HepG2 (cell line): ENCODE results near the gene BICDL2. TPM values are rescaled to one million over a fixed set of nuclear protein-coding genes. Genes with fewer than 3 reads are reported as not detected.

Experiments used
- CCDC6 ChIP-seq: sonication (generic); formaldehyde crosslinking; IDR thresholded peaks from 2 replicates; pipeline ENCODE4 v1.8.1; 2022; ENCODE audit warnings: mild to moderate bottlenecking, missing genetic modification reagents, moderate library complexity
- CREB1 ChIP-seq, 2 experiments: fragments of 450-650 bp in 1 of 2; IDR thresholded peaks; 2 replicates each; pipeline ENCODE4 v1.6.1; 2016 to 2017; ENCODE audit warnings: control low read depth in 1 of 2, mild to moderate bottlenecking in 1 of 2, missing compliant biosample characterization in 1 of 2, missing genetic modification characterization in 1 of 2
- HNRNPK ChIP-seq: fragments of 200-400 bp; formaldehyde crosslinking; IDR thresholded peaks from 2 replicates; pipeline ENCODE4 v1.6.1; 2018; ENCODE audit warnings: low read length, low read depth, moderate library complexity, mild to moderate bottlenecking; ENCODE audit not compliant: poor library complexity, severe bottlenecking
- LCORL ChIP-seq, 2 experiments: fragments of 450-650 bp in 1 of 2; sonication (generic) in 1 of 2; formaldehyde crosslinking in 1 of 2; IDR thresholded peaks; 2 replicates each; pipeline versions ENCODE4 v1.5.0 to v1.6.1; 2017 to 2020; ENCODE audit warnings: antibody characterized with exemption in 1 of 2, missing genetic modification reagents in 1 of 2
- NFRKB ChIP-seq: fragments of 450-650 bp; IDR thresholded peaks from 2 replicates; pipeline ENCODE4 v1.6.1; 2017
- NONO ChIP-seq, 2 experiments: fragments of 450-650 bp in 1 of 2; sonication (generic) in 1 of 2; formaldehyde crosslinking in 1 of 2; IDR thresholded peaks in 1 of 2; conservative IDR thresholded peaks in 1 of 2; 2 replicates each; pipeline versions ENCODE4 v1.6.1 to v1.8.0; 2017 to 2022; ENCODE audit warnings: mild to moderate bottlenecking in 1 of 2, missing genetic modification reagents in 1 of 2, moderate library complexity in 1 of 2
- NR2F1 ChIP-seq, 2 experiments: fragments of 450-650 bp in 1 of 2; formaldehyde crosslinking in 1 of 2; IDR thresholded peaks; 2 replicates each; pipeline versions ENCODE4 v1.5.0 to v1.6.1; 2016 to 2020; ENCODE audit warnings: mild to moderate bottlenecking in 1 of 2, missing compliant biosample characterization in 1 of 2, missing genetic modification reagents in 1 of 2, moderate library complexity in 1 of 2
- PRMT3 ChIP-seq: sonication (generic); formaldehyde crosslinking; IDR thresholded peaks from 2 replicates; pipeline ENCODE4 v1.8.1; 2022; ENCODE audit warnings: low read depth, mild to moderate bottlenecking, moderate library complexity, missing genetic modification reagents, borderline replicate concordance
- TP53 ChIP-seq: sonication (generic); formaldehyde crosslinking; conservative IDR thresholded peaks from 2 replicates; pipeline ENCODE4 v1.4.0; 2020; ENCODE audit warnings: missing genetic modification reagents
- TRIM24 ChIP-seq: sonication (generic); formaldehyde crosslinking; IDR thresholded peaks from 2 replicates; pipeline ENCODE4 v1.8.0; 2022; ENCODE audit warnings: mild to moderate bottlenecking, missing genetic modification reagents
- ZEB1 ChIP-seq: IDR thresholded peaks from 2 replicates; pipeline ENCODE4 v1.6.1; 2012; ENCODE audit warnings: mild to moderate bottlenecking, low read depth, inconsistent platforms; ENCODE audit not compliant: insufficient replicate concordance
- ZFP90 ChIP-seq: sonication (generic); formaldehyde crosslinking; IDR thresholded peaks from 2 replicates; pipeline ENCODE4 v1.8.0; 2022; ENCODE audit warnings: missing genetic modification reagents, mild to moderate bottlenecking, inconsistent platforms, borderline replicate concordance
- ZMAT3 ChIP-seq: sonication (generic); formaldehyde crosslinking; conservative IDR thresholded peaks from 2 replicates; pipeline ENCODE4 v1.7.0; 2021; ENCODE audit warnings: missing genetic modification reagents
- ZNF232 ChIP-seq: sonication (generic); formaldehyde crosslinking; IDR thresholded peaks from 2 replicates; pipeline ENCODE4 v1.4.0; 2020; ENCODE audit warnings: missing genetic modification reagents, borderline replicate concordance
- ZNF713 ChIP-seq: sonication (generic); formaldehyde crosslinking; IDR thresholded peaks from 2 replicates; pipeline ENCODE4 v1.4.0; 2020; ENCODE audit warnings: mild to moderate bottlenecking, missing genetic modification reagents
- ZSCAN22 ChIP-seq: sonication (generic); formaldehyde crosslinking; IDR thresholded peaks from 2 replicates; pipeline ENCODE4 v1.4.0; 2020; ENCODE audit warnings: mild to moderate bottlenecking, missing genetic modification reagents
- polyA plus RNA-seq, 8 experiments: library from polyadenylated mRNA; depleted of rRNA in 3 of 8; stranded (reverse) in 7 of 8; unstranded in 1 of 8; fragments of >200 nt; fragmentation: Illumina TruSeq in 4 of 8; extraction: Trizol in 4 of 8; gene quantifications; 2 replicates each; pipeline versions ENCODE4 v1.2.1 to v1.2.3, GENCODE V29; 2011 to 2016; ENCODE audit warnings: low read depth in 4 of 8, missing spikeins in 1 of 8, mixed read lengths in 1 of 8; ENCODE audit not compliant: insufficient read depth in 1 of 8
- total RNA-seq, 5 experiments: library from RNA; depleted of rRNA; stranded (reverse); fragments of >200 nt; fragmentation: Illumina TruSeq; extraction: Trizol; gene quantifications; 2 replicates each; pipeline ENCODE4 v1.2.3, GENCODE V29; 2016; ENCODE audit warnings: low read depth in 1 of 5
- TF ChIP-seq, protein P1 (sequence below): sonication (generic); formaldehyde crosslinking; IDR thresholded peaks from 2 replicates; pipeline ENCODE4 v1.4.0; 2020; ENCODE audit warnings: missing genetic modification reagents, mild to moderate bottlenecking, borderline replicate concordance
- TF ChIP-seq, protein P2 (sequence below): IDR thresholded peaks from 2 replicates; pipeline ENCODE4 v1.6.1; 2016; ENCODE audit warnings: missing compliant biosample characterization, missing genetic modification reagents, borderline replicate concordance
- TF ChIP-seq, protein P3 (sequence below): sonication (generic); formaldehyde crosslinking; IDR thresholded peaks from 2 replicates; pipeline ENCODE4 v1.4.0; 2020; ENCODE audit warnings: missing genetic modification reagents, borderline replicate concordance
- TF ChIP-seq, protein P4 (sequence below): IDR thresholded peaks from 2 replicates; pipeline ENCODE4 v1.6.1; 2016

Gene BICDL2
- total and polyA plus RNA-seq, 2 of the 13 experiments (the other 11 are each of a cell fraction or from before 2014, with no cell fraction given), result 0.12 TPM; not detected in 1

DNA sequence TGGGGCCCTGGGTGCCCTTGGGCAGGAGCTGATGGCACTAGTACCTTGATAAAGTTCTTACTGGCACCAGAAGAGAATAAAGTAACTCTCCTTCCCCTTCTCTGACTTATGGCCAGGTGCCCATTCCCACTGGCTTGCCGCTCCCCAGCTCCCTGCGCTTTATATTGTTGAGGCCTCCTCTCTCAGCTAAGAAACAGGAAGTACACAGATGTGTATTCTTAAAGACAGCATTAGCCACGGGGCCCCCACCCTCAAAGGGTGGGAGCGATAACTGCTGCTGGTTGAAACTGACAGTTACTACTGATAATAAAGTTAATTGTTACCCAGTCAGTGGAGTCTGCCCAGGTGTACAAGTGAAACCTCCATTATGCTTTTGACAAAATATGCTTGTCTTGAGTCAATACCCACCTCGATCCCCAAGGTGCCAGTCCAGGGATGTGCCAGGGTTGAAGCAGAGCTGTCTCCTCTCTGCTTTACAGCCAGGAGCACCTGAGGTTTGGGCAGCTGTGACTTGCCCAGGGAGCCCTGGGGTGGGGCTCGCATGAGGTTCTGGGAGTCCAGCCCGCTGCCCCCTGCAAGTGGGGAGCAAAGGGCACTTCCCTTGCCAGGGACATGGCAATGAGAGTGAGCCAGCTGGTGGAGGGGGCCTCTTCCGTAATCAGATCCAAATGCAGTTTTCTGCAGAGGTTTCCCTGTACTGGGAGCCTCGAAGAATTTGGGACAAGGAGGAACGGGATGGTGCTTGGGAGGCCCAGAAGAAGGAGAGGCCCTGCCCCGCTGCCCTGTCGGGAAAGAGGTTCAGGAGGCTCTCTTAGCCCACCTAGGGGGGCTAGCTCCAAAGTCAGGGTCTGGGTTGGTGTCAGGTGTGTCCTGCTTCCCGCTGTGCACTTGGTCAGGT, 29.4 kb downstream of the BICDL2 start (continued):
- TF ChIP-seq ZSCAN22 (CRISPR knock-in tag) (no peak), ZNF232 (CRISPR knock-in tag) (no peak), ZFP90 (CRISPR knock-in tag) (no peak), NFRKB (no peak), ZMAT3 (CRISPR knock-in tag) (no peak), CCDC6 (no peak), CREB1 (IDR thresholded peaks at IDR 0.05) (no peak), CREB1 (CRISPR knock-in tag; IDR thresholded peaks at IDR 0.05) (no peak), ZNF713 (CRISPR knock-in tag) (no peak), LCORL (IDR thresholded peaks at IDR 0.05) (no peak), LCORL (CRISPR knock-in tag; IDR thresholded peaks at IDR 0.05) (peak; percentile 52; the same call in 1 of the 2 replicates), HNRNPK (no peak), TP53 (no peak), PRMT3 (CRISPR knock-in tag) (no peak), NR2F1 (CRISPR knock-in tag; IDR thresholded peaks at IDR 0.05) (0 out of 4 replicates have a peak, but pooled peaks of 1 of the 2 experiments have one; percentile 13), ZEB1 (peak; percentile 39), NONO (IDR thresholded peaks at IDR 0.05) (no peak), NONO (CRISPR knock-in tag; conservative IDR thresholded peaks at IDR 0.05) (0 out of 2 replicates have a peak, but pooled peaks have one; percentile 36), TRIM24 (CRISPR knock-in tag) (no peak)
- TF ChIP-seq, protein P1, sequence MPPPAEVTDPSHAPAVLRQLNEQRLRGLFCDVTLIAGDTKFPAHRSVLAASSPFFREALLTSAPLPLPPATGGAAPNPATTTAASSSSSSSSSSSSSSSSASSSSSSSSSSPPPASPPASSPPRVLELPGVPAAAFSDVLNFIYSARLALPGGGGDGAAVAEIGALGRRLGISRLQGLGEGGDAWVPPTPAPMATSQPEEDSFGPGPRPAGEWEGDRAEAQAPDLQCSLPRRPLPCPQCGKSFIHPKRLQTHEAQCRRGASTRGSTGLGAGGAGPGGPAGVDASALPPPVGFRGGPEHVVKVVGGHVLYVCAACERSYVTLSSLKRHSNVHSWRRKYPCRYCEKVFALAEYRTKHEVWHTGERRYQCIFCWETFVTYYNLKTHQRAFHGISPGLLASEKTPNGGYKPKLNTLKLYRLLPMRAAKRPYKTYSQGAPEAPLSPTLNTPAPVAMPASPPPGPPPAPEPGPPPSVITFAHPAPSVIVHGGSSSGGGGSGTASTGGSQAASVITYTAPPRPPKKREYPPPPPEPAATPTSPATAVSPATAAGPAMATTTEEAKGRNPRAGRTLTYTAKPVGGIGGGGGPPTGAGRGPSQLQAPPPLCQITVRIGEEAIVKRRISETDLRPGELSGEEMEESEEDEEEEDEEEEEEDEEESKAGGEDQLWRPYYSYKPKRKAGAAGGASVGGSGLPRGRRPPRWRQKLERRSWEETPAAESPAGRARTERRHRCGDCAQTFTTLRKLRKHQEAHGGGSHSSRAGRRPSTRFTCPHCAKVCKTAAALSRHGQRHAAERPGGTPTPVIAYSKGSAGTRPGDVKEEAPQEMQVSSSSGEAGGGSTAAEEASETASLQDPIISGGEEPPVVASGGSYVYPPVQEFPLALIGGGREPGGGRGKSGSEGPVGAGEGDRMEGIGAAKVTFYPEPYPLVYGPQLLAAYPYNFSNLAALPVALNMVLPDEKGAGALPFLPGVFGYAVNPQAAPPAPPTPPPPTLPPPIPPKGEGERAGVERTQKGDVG (CRISPR knock-in tag), result no peak
- TF ChIP-seq, protein P2, sequence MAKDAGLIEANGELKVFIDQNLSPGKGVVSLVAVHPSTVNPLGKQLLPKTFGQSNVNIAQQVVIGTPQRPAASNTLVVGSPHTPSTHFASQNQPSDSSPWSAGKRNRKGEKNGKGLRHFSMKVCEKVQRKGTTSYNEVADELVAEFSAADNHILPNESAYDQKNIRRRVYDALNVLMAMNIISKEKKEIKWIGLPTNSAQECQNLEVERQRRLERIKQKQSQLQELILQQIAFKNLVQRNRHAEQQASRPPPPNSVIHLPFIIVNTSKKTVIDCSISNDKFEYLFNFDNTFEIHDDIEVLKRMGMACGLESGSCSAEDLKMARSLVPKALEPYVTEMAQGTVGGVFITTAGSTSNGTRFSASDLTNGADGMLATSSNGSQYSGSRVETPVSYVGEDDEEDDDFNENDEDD (CRISPR knock-in tag), result no peak
- TF ChIP-seq, protein P3, sequence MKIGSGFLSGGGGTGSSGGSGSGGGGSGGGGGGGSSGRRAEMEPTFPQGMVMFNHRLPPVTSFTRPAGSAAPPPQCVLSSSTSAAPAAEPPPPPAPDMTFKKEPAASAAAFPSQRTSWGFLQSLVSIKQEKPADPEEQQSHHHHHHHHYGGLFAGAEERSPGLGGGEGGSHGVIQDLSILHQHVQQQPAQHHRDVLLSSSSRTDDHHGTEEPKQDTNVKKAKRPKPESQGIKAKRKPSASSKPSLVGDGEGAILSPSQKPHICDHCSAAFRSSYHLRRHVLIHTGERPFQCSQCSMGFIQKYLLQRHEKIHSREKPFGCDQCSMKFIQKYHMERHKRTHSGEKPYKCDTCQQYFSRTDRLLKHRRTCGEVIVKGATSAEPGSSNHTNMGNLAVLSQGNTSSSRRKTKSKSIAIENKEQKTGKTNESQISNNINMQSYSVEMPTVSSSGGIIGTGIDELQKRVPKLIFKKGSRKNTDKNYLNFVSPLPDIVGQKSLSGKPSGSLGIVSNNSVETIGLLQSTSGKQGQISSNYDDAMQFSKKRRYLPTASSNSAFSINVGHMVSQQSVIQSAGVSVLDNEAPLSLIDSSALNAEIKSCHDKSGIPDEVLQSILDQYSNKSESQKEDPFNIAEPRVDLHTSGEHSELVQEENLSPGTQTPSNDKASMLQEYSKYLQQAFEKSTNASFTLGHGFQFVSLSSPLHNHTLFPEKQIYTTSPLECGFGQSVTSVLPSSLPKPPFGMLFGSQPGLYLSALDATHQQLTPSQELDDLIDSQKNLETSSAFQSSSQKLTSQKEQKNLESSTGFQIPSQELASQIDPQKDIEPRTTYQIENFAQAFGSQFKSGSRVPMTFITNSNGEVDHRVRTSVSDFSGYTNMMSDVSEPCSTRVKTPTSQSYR (CRISPR knock-in tag), result no peak
- TF ChIP-seq, protein P4, sequence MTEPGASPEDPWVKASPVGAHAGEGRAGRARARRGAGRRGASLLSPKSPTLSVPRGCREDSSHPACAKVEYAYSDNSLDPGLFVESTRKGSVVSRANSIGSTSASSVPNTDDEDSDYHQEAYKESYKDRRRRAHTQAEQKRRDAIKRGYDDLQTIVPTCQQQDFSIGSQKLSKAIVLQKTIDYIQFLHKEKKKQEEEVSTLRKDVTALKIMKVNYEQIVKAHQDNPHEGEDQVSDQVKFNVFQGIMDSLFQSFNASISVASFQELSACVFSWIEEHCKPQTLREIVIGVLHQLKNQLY, result no peak
